ENCODE measurements around the gene EFNA3.

EFNA3 gene

GRCh38 chr1:155085504-155086127 lies 7.0 kb downstream of the EFNA3 start:
- no peak for DNase-seq

- no peak for DNase-seq
These were observed 7.6 kb downstream of the EFNA3 start for GRCh38 chr1:155086128-155086741.

- no peak for DNase-seq
These were observed 8.4 kb downstream of the EFNA3 start for GRCh38 chr1:155086856-155087535.

GRCh38 chr1:155091071-155092051 lies 12.7 kb downstream of the EFNA3 start:
- no peak for DNase-seq

GRCh38 chr1:155092131-155092530 lies 13.5 kb downstream of the EFNA3 start:
- DNase-seq: no peak

DNA sequence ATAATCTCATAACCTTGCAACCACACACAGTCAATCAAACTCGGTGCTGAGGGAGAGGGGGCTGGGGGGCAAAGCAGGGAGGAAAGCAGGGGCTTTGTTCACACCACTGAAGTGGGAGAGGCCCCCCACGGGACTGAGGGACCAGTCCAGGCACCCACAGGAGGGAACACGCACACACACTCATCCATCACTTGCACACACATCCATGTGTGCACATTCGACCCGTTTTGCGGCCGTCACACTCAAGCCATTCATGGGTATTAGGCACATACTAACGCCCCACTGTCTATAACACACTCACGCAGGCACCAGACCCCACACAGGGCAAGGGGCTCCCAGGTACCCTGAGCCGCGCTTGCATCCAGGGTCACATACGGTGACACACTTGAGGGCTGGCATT lies 14.0 kb downstream of the EFNA3 start:
- DNase-seq: no peak

- no peak for DNase-seq
These were observed 15.4 kb downstream of the EFNA3 start for GRCh38 chr1:155093911-155094621.

DNA sequence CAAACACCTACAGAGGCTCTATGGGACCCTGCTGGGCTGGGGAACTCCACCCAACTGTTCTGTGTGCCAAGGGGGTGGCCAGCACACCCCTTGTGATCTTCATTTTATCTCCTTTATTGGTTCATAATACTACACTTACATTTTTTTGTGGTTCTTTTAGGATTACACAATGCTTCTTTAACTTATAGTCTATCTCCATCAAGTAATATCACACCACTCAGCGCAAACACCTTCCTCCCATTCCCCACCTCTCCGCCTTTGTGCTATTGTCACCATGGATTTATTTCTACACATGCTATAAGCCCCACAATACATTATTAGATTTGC lies 15.9 kb downstream of the EFNA3 start:
- DNase-seq: no peak

GRCh38 chr1:155099331-155099730 lies 20.7 kb downstream of the EFNA3 start:
- DNase-seq: no peak

GRCh38 chr1:155103325-155103724 lies 24.7 kb downstream of the EFNA3 start:
- DNase-seq: no peak

DNA sequence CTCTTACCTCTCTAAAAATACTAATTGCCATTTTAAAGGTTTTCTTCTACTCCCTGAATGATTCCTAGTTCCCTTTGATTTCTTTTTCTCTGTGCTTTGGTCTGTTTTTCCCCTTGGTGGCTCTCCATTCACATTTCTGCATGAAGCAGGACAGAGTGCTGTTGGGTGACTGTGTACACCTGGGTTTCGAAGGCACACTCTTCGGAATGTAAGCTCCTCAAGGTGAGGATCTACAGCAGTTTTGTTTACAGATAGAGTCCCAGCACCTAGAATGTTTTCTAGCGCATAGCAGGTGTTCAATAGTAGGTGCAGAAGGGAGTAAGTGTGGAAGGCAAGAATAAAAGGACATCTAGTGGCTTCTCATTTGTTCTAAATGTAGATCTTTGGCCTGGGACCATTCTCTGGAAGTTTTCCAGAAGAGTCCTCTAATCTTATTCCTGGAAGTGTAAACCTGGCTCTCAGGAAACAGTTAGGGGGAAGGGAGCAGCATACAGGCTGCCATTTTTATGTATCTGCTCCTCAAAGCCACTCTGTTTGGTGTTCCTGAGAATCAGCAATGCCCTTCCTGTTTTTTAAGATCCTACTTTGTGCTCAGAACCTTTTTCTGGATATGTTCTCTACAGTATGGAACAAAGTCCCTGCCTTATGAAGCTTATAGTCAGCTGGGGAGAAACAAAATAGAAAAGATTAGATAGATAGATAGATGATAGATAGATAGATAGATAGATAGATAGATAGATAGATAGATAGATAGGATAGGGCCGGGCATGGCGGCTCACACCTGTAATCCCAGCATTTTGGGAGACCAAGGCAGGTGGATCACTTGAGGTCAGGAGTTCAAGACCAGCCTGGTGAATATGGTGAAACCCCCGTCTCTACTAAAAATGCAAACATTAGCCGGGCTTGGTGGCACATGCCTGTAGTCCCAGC lies 26.2 kb downstream of the EFNA3 start:
- DNase-seq: no peak

DNA sequence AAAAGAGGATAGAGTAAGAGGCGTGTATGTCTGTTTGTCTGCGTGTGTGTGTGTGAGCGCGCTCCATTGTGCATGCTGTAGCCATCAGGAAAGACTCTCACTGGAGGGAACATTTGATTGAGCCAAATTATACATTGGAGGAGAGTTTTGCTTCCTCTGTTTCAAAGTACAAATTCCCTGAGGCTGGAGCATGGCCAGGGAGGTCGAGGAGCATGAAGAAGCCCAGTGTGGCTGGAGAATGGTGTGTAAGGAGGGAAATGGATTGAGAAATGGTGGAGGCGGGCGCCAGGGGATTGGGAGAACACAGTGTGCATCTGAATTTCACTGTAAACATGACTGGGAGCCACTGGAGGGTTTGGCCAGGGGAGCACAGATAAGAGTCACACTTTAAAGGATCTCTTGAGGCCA lies 27.0 kb downstream of the EFNA3 start:
- DNase-seq: no peak

GRCh38 chr1:155106862-155107261 lies 28.2 kb downstream of the EFNA3 start:
- no peak for DNase-seq

DNA sequence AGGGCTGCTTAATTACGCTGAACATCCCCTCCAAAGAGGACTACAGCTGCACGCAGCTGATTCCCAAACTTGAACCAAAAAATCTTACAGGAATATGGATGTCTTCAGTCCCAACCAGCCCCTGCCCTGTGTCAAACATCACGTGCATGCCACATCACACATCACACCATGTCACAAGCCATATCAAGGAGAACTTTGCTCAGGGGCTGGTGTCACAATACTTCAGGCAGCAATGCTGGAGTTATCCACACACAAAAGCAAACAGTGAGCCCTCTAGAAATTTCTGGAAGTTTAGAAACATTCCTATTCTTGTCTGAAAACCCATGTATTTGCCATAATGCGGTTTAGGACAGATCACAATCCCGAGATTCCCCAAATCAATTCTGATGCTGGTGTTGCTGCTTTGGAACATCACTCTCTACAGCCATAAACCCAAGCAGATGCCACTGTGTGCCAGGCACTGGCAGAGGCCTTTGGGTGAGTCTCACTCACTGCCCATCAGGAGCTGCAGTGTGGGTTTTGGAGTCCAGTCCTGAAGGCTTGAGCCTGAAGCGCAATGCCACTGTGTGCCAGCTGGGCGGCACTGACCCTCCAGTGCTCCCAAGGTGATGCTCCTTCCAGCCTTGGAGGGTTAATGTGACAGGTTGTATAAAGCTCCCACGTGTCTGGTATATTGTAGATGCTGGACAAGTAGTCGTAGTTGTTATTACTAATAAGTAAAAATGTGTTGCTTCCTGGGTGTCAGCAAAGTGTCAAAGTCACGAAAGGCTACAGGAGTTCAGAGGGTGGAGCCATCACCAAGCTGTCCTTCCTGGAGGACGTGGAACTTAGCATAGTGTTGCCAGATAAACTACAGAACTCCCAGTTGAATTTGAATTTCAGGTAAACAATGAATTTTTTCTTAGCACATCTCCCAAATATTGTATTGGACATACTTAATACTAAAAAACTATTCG lies 28.9 kb downstream of the EFNA3 start:
- DNase-seq: no peak

- no peak for DNase-seq
These were observed 29.7 kb downstream of the EFNA3 start for GRCh38 chr1:155108296-155108695.

- DNase-seq: no peak
These were observed 31.7 kb downstream of the EFNA3 start for GRCh38 chr1:155110381-155110780.

DNA sequence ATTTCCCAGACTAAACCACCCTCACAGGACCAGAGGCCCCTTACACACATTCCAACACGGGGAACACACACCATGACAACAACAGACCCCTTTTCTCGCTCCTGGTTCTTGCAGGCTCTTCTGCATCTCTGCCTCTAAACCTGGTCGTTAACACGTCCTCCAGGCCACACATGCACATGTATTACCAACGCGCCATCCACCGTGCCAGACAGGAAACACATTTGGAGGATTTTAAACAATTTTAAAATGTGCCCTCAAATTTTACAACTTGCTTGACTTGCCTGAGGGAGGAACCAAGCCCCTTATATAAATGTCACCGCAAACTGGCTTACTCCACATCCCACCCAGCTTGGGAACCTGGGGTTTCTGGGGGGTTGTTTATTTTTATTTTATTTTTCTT lies 32.2 kb downstream of the EFNA3 start:
- DNase-seq: no peak

GRCh38 chr1:155113450-155113980 lies 34.9 kb downstream of the EFNA3 start:
- no peak for DNase-seq

DNA sequence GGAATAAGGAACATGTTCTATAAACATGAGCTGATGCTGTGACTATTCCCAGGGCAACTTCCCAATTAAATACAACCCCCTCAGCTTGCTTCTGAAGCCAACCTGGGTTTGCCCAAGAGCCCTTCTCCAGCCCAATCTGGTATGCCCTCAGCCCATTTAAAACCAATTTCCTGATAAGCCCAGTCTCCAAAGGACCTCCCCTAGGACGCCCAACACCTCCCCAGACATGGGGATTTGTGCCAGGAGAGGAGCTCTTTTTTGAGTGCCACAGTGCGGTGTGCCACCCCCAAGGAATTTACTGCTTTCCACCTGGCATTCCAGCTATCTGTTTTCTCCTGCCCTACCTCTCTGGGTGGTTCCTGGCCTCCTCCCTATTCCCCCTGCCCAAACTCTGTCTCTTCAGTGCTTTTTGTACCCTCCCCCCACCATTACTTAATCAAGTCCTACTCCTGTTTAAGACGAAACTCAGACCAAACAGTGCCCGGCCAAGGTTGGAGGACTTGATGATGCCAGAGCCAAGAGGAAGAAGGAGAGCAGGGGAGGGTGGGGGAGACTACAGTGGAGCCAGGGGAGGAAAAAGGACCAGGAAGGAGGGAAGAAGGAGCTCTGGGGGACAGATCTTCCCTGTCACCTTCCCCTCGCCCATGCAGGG lies 37.6 kb downstream of the EFNA3 start:
- DNase-seq: no peak

- DNase-seq: no peak
These were observed 39.0 kb downstream of the EFNA3 start for GRCh38 chr1:155117610-155118009.
